CD4-positive, alpha-beta T cell (primary cell): ENCODE results near the gene NDC1. TPM values are rescaled to one million over a fixed set of nuclear protein-coding genes. Genes with fewer than 3 reads are reported as not detected.

Experiments
- ATAC-seq: fragments of 200-7000 bp; cut with Tn5 transposase; one replicate; pipeline ENCODE4 v1.10.0; 2022; ENCODE audit warnings: mild to moderate bottlenecking; ENCODE audit not compliant: poor library complexity
- CTCF ChIA-PET: fragments of 350-600 bp; sonication (Branson Sonifier 250); formaldehyde crosslinking; loops from one replicate; lab custom pipeline; 2021; ENCODE audit warnings: antibody characterized with exemption, inconsistent platforms; lab: Charles Lee
- POLR2A ChIA-PET: fragments of 350-600 bp; sonication (Branson Sonifier 250); formaldehyde crosslinking; loops from one replicate; lab custom pipeline; 2021; ENCODE audit warnings: antibody characterized with exemption, inconsistent platforms; lab: Charles Lee
- DNase-seq, 14 experiments: peaks; one replicate each; pipeline ENCODE4 v3.0.0-alpha.2; 2013 to 2020; ENCODE audit warnings: mixed read lengths in 2 of 14
- H3K27ac ChIP-seq, 2 donors: one replicate each; pipeline versions ENCODE4 v1.5.1 to v1.7.0; 2013; ENCODE audit warnings: low read length in 2 of 2, low read depth in 1 of 2, mild to moderate bottlenecking in 1 of 2
- H3K27me3 ChIP-seq, 2 experiments: 1 replicate in 1 of 2; 2 replicates in 1 of 2; pipeline versions ENCODE4 v1.6.1 to v1.7.0; 2013; ENCODE audit warnings: low read length in 2 of 2, control low read depth in 1 of 2, mild to moderate bottlenecking in 1 of 2, moderate library complexity in 1 of 2; ENCODE audit not compliant: insufficient read depth in 2 of 2, control insufficient read depth in 1 of 2
- H3K36me3 ChIP-seq: one replicate; pipeline ENCODE4 v1.6.1; 2013; ENCODE audit warnings: low read length, control low read depth; ENCODE audit not compliant: insufficient read depth
- H3K4me1 ChIP-seq: one replicate; pipeline ENCODE4 v1.6.1; 2013; ENCODE audit warnings: low read length, control low read depth; ENCODE audit not compliant: insufficient read depth
- H3K4me3 ChIP-seq: one replicate; pipeline ENCODE4 v1.5.1; 2013; ENCODE audit warnings: mild to moderate bottlenecking, low read length, moderate library complexity
- H3K9me3 ChIP-seq, 2 experiments: 1 replicate in 1 of 2; 2 replicates in 1 of 2; pipeline versions ENCODE4 v1.6.1 to v1.7.0; 2013; ENCODE audit warnings: low read length in 2 of 2, mild to moderate bottlenecking in 2 of 2, control low read depth in 1 of 2, moderate library complexity in 1 of 2; ENCODE audit not compliant: control insufficient read depth in 1 of 2, insufficient read depth in 1 of 2
- H3K27ac Mint-ChIP-seq: one replicate; pipeline ENCODE4 v1.8.0; 2020; ENCODE audit warnings: mixed read lengths
- H3K27me3 Mint-ChIP-seq: one replicate; pipeline ENCODE4 v1.8.0; 2021; ENCODE audit warnings: mixed read lengths
- H3K36me3 Mint-ChIP-seq: one replicate; pipeline ENCODE4 v1.8.0; 2021; ENCODE audit warnings: low read depth, mixed read lengths
- H3K4me1 Mint-ChIP-seq: one replicate; pipeline ENCODE4 v1.8.0; 2021; ENCODE audit warnings: low read depth, mixed read lengths
- H3K4me3 Mint-ChIP-seq: one replicate; pipeline ENCODE4 v1.8.0; 2020; ENCODE audit warnings: mild to moderate bottlenecking, mixed read lengths
- H3K9me3 Mint-ChIP-seq: one replicate; pipeline ENCODE4 v1.8.0; 2020; ENCODE audit warnings: mixed read lengths
- intact Hi-C, 2 experiments: fragments of 100-400 bp; cut with DNase I in 1 of 2; cut with micrococcal nuclease in 1 of 2; formaldehyde crosslinking; loops; one replicate each; pipeline versions ENCODE4 v1.15.1 to v1.9.0; 2023 to 2025; cut with DNase I, micrococcal nuclease
- total RNA-seq, 174 experiments: library from RNA in 2 of 174; stranded (reverse) in 2 of 174; gene quantifications; one replicate each; pipeline ENCODE4 v1.2.3 and lab custom pipeline; 2021 to 2026
- TF ChIP-seq, protein P1 (sequence below): fragments of 200-600 bp; IDR thresholded peaks from one replicate; pipeline ENCODE4 v1.8.0; 2022; ENCODE audit warnings: antibody characterized with exemption, mild to moderate bottlenecking

Gene NDC1
- total RNA-seq, 2 experiments from 2014 or later = 5.4 to 8.1 TPM

- no peak overlapping the region for H3K27ac Mint-ChIP-seq
- Histone ChIP-seq H3K9me3 (no peaks in the 10 kb centered on the region), H3K27me3 (peaks cover 7 to 19% of the 10 kb centered on the region in 2 experiments), H3K27ac (no peak overlapping the region), H3K36me3 (no peaks in the 10 kb centered on the region), H3K4me1 (no peaks in the 10 kb centered on the region), H3K4me3 (no peak overlapping the region)
- no peaks in the 10 kb centered on the region for H3K4me1 Mint-ChIP-seq
- ChIA-PET CTCF (no interaction called here), POLR2A (no interaction called here)
- H3K27me3 Mint-ChIP-seq = peaks cover 32% of the 10 kb centered on the region
- H3K9me3 Mint-ChIP-seq = no peaks in the 10 kb centered on the region
- intact Hi-C loops = no loop called here
- no peak for ATAC-seq
- TF ChIP-seq, protein P1, sequence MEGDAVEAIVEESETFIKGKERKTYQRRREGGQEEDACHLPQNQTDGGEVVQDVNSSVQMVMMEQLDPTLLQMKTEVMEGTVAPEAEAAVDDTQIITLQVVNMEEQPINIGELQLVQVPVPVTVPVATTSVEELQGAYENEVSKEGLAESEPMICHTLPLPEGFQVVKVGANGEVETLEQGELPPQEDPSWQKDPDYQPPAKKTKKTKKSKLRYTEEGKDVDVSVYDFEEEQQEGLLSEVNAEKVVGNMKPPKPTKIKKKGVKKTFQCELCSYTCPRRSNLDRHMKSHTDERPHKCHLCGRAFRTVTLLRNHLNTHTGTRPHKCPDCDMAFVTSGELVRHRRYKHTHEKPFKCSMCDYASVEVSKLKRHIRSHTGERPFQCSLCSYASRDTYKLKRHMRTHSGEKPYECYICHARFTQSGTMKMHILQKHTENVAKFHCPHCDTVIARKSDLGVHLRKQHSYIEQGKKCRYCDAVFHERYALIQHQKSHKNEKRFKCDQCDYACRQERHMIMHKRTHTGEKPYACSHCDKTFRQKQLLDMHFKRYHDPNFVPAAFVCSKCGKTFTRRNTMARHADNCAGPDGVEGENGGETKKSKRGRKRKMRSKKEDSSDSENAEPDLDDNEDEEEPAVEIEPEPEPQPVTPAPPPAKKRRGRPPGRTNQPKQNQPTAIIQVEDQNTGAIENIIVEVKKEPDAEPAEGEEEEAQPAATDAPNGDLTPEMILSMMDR = no peak
- DNase-seq = no peak
- H3K4me3 Mint-ChIP-seq = no peak overlapping the region
- H3K36me3 Mint-ChIP-seq = no peaks in the 10 kb centered on the region
These were observed 106.3 kb downstream of the NDC1 start for GRCh38 chr1:53731779-53732305.

DNA sequence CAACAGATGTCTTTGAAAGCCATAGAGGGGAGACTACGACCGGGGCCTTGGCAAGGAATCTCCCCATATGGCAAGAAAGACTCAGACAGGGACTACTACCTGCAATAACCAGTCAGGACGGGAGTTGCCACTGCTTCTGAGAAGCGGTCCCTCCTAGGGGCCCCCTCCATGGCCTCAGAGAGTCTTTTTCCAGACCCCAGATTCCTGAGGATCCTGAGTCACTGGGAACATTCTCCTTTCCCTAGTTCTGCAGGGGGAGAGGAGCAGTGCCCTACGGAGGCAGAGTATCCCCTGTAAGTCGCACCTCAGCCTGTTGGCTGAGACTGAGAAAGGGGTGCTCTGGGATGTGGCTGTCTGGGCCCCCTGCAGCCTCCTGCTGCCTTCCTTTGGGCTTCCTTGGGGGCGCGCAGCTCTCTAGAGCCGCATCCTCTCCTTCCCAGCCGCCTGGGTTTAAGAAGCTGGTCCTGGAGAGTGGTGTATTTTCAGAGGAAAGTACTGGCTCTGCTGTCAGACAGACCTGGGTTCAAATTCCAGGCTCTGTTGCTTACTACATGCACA is 107.0 kb downstream of the NDC1 start:
- no peaks in the 10 kb centered on the region for H3K9me3 ChIP-seq
- no peak overlapping the region for H3K27ac ChIP-seq
- Mint-ChIP-seq H3K27me3 (peaks cover 26% of the 10 kb centered on the region), H3K27ac (no peak overlapping the region), H3K9me3 (no peaks in the 10 kb centered on the region), H3K4me1 (no peaks in the 10 kb centered on the region), H3K4me3 (no peak overlapping the region), H3K36me3 (no peaks in the 10 kb centered on the region)
- TF ChIP-seq, protein P1 = no peak
- no peaks in the 10 kb centered on the region for H3K4me1 ChIP-seq
- POLR2A ChIA-PET = no interaction called here
- H3K4me3 ChIP-seq = no peak overlapping the region
- intact Hi-C loops = no loop called here
- peaks cover 7 to 12% of the 10 kb centered on the region in 2 experiments for H3K27me3 ChIP-seq
- DNase-seq (no peak), ATAC-seq (no peak)
- no peaks in the 10 kb centered on the region for H3K36me3 ChIP-seq
- CTCF ChIA-PET = no interaction called here

- H3K27me3 Mint-ChIP-seq = peaks cover 20% of the 10 kb centered on the region
- ATAC-seq = no peak
- H3K27ac ChIP-seq = no peak overlapping the region
- H3K4me3 Mint-ChIP-seq = no peak overlapping the region
- H3K27me3 ChIP-seq = peaks cover under 1 to 10% of the 10 kb centered on the region in 2 experiments
- TF ChIP-seq, protein P1 = no peak
- no peak overlapping the region for H3K27ac Mint-ChIP-seq
- no peak overlapping the region for H3K4me3 ChIP-seq
- no peaks in the 10 kb centered on the region for H3K9me3 ChIP-seq
- H3K9me3 Mint-ChIP-seq = no peaks in the 10 kb centered on the region
- no peak for DNase-seq
- no peaks in the 10 kb centered on the region for H3K36me3 ChIP-seq
- H3K4me1 ChIP-seq = no peaks in the 10 kb centered on the region
- intact Hi-C loops = no loop called here
- POLR2A ChIA-PET = interaction anchor here (0.6 kb wide), 1 partner anchor 1434 kb away, joined by 3 read pairs; no protein-coding TSS in a partner anchor
- no peaks in the 10 kb centered on the region for H3K36me3 Mint-ChIP-seq
- H3K4me1 Mint-ChIP-seq = no peaks in the 10 kb centered on the region
- CTCF ChIA-PET = no interaction called here
These were observed 107.8 kb downstream of the NDC1 start for GRCh38 chr1:53730224-53730865.
